LHCN-M2 (cell line): ENCODE data around the gene CAD. TPM values are rescaled to one million over a fixed set of nuclear protein-coding genes. Genes with fewer than 3 reads are reported as not detected.
"Not testable (repeated sequence)": the region's sequence is repeated elsewhere in the genome, so short reads cannot be mapped to it uniquely, and the experiment has no call there.

Experiments used
- DNase-seq: peaks from one replicate; pipeline ENCODE4 v3.0.0-alpha.2; 2012; ENCODE audit warnings: low read depth
- total RNA-seq: library from RNA; depleted of rRNA; stranded (reverse); fragments of >200 nt; gene quantifications from 2 replicates; pipeline ENCODE4 v1.2.3, GENCODE V29; 2014

The CAD gene
- total RNA-seq, 1 experiment from 2014 or later = 44.5 TPM

GRCh38 chr2:27255187-27255586 lies 38.0 kb downstream of the CAD start:
- DNase-seq = no peak

GRCh38 chr2:27255660-27256059 lies 38.5 kb downstream of the CAD start:
- DNase-seq = peak; percentile 68

- DNase-seq = no peak
Measured at GRCh38 chr2:27256855-27257454, 39.8 kb downstream of the CAD start.

- no peak for DNase-seq
Measured at GRCh38 chr2:27258051-27258450, 40.9 kb downstream of the CAD start.

- DNase-seq = no peak
Measured at GRCh38 chr2:27261241-27261925, 44.2 kb downstream of the CAD start.

- DNase-seq = no peak
Measured at GRCh38 chr2:27261926-27262298, 44.7 kb downstream of the CAD start.

- no peak for DNase-seq
Measured at GRCh38 chr2:27262379-27263286, 45.5 kb downstream of the CAD start, which contains the start of gene SLC30A3. Gene SLC30A3, minus strand, starts transcription at chr2:27263047. Its CDS starts 141 bp downstream, at chr2:27262906.

GRCh38 chr2:27263287-27264252 lies 46.4 kb downstream of the CAD start:
- no peak for DNase-seq

GRCh38 chr2:27264253-27264752 lies 47.1 kb downstream of the CAD start:
- no peak for DNase-seq

- peak; percentile 45 for DNase-seq
Measured at GRCh38 chr2:27264753-27265535, 47.8 kb downstream of the CAD start.

- DNase-seq = no peak
Measured at GRCh38 chr2:27265536-27265870, 48.3 kb downstream of the CAD start.

GRCh38 chr2:27268296-27268695 lies 51.1 kb downstream of the CAD start:
- DNase-seq = not testable (repeated sequence)

- no peak for DNase-seq
Measured at GRCh38 chr2:27270131-27270530, 53.0 kb downstream of the CAD start.

- DNase-seq = no peak
Measured at GRCh38 chr2:27270670-27271069, 53.5 kb downstream of the CAD start.

GRCh38 chr2:27271631-27272340 lies 54.6 kb downstream of the CAD start:
- DNase-seq = no peak

- DNase-seq = not testable (repeated sequence)
Measured at GRCh38 chr2:27272537-27273522, 55.7 kb downstream of the CAD start.

GRCh38 chr2:27275211-27276150 lies 58.3 kb downstream of the CAD start, which contains the start of gene DNAJC5G:
Gene DNAJC5G, plus strand, starts transcription at chr2:27275433. Its CDS starts 1,296 bp downstream, at chr2:27276729.
- no peak for DNase-seq
